Upper lobe of right lung (tissue), 1 donor: ENCODE measurements around the gene TERC. TPM values are rescaled to one million over a fixed set of nuclear protein-coding genes. Genes with fewer than 3 reads are reported as not detected.

Experiments used
- ATAC-seq: fragments of 200-7000 bp; cut with Tn5 transposase; one replicate; pipeline ENCODE4 v1.9.1; 2020; ENCODE audit warnings: mild to moderate bottlenecking, moderate library complexity
- DNase-seq: peaks from one replicate; pipeline ENCODE4 v3.0.0-alpha.2; 2020
- H3K27ac ChIP-seq: fragments of 200-600 bp; one replicate; pipeline ENCODE4 v1.8.0; 2022
- H3K27me3 ChIP-seq: fragments of 200-600 bp; one replicate; pipeline ENCODE4 v1.8.0; 2022; ENCODE audit warnings: mild to moderate bottlenecking
- H3K36me3 ChIP-seq: fragments of 200-600 bp; one replicate; pipeline ENCODE4 v1.8.0; 2022
- H3K4me1 ChIP-seq: fragments of 200-600 bp; one replicate; pipeline ENCODE4 v1.8.0; 2022
- H3K4me3 ChIP-seq: fragments of 200-600 bp; one replicate; pipeline ENCODE4 v1.8.0; 2022; ENCODE audit warnings: mild to moderate bottlenecking
- H3K9me3 ChIP-seq: fragments of 200-600 bp; one replicate; pipeline ENCODE4 v1.8.0; 2022
- intact Hi-C: fragments of 100-400 bp; cut with DNase I; formaldehyde crosslinking; loops from one replicate; pipeline ENCODE4 v1.11.0; 2022
- total RNA-seq: library from RNA; stranded (reverse); fragmentation: NEBNext Ultra II Directional; extraction: Animal tissue kit (Norgen Biotek cat#: 25700); gene quantifications from one replicate; pipeline ENCODE4 v1.2.1, GENCODE V29; 2021
- TF ChIP-seq, protein P1 (sequence below): fragments of 200-600 bp; IDR thresholded peaks from one replicate; pipeline ENCODE4 v1.8.0; 2022; ENCODE audit warnings: antibody characterized with exemption
- donor health status: DM: no; HTN: yes; CAD: no; lungs with severe emphysema.

The TERC gene
- total RNA-seq, 1 donor from 2014 or later, result 5.4 TPM

DNA sequence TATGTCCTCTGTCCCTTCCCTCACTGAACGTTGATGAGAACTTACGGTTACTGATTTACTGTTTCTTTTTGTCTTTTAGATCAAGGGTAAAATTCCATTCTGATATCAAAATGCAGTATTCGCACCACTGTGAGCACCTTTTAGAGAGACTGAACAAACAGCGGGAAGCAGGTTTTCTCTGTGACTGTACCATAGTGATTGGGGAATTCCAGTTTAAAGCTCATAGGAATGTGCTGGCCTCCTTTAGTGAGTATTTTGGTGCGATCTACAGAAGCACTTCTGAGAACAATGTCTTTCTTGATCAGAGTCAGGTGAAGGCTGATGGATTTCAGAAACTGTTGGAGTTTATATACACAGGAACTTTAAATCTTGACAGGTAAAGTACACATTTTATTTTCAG is 9.3 kb upstream of the TERC start:
- no peak for DNase-seq

DNA sequence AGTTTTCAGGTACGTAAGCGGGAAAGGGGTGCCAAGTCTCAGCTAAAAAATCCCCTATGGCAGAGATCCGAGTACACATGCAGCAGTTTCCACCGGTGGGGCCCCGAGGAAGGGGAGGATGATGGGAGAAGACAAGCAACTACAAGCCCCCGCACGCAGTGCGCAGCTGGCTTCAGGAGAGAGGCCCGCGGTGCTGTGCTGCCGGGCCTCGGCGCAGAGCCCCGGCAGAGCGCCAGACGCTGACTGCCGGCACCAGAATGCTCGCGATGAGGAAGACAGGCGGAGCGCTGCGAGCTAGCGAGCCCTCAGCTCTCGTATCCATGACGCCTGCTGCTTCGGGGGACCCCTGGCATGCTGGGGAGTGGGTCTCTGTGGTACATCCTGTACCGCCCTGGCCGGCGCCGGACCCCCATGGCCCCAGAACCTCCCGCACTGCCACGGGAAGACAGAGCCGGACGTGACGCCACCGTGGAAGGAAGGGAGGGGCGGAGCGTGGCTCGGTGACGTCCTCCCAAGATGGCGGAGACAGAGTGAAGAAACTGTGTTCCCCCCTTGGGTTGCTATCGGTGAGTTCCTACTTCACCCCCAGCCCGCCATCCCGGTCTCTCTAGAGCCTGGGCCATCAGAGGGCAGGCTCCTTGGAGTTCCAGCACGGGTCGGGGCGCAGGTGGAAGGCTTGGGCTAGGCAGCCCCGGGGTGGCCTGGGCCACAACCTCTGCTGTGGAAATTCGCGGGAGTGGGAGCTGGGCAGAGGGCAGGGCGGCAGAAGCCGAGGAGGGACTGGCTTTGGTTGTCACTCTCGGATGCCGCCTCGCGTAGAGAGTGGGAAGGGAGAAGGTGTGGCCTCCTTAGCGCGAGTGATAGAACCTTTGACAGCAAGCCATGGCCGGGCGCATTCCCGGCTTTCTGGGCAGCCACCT is 8.3 kb upstream of the TERC start, which contains the start of gene MYNN:
TSS of gene MYNN (plus strand) at position 500 of the 920 bp plus-strand sequence. CDS start 900 bp downstream, outside the sequence.
- H3K27me3 ChIP-seq, result no peaks in the 10 kb centered on the region
- peak within 1 kb of the TSS; percentile 93 for H3K4me3 ChIP-seq
- peak within 1 kb of the TSS; percentile 100 for H3K27ac ChIP-seq
- TF ChIP-seq, protein P1, sequence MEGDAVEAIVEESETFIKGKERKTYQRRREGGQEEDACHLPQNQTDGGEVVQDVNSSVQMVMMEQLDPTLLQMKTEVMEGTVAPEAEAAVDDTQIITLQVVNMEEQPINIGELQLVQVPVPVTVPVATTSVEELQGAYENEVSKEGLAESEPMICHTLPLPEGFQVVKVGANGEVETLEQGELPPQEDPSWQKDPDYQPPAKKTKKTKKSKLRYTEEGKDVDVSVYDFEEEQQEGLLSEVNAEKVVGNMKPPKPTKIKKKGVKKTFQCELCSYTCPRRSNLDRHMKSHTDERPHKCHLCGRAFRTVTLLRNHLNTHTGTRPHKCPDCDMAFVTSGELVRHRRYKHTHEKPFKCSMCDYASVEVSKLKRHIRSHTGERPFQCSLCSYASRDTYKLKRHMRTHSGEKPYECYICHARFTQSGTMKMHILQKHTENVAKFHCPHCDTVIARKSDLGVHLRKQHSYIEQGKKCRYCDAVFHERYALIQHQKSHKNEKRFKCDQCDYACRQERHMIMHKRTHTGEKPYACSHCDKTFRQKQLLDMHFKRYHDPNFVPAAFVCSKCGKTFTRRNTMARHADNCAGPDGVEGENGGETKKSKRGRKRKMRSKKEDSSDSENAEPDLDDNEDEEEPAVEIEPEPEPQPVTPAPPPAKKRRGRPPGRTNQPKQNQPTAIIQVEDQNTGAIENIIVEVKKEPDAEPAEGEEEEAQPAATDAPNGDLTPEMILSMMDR, result peak; percentile 28
- H3K4me1 ChIP-seq, result peaks cover 23% of the 10 kb centered on the region
- no peaks in the 10 kb centered on the region for H3K9me3 ChIP-seq
- DNase-seq (peak; percentile 96), ATAC-seq (peak; percentile 95)
- peaks cover 32% of the 10 kb centered on the region for H3K36me3 ChIP-seq
- intact Hi-C loops, result no loop called here

More for the DNA sequence above, 9.3 kb upstream of the TERC start:
- TF ChIP-seq, protein P1, result no peak
- H3K27ac ChIP-seq, result no peak overlapping the region
- H3K4me3 ChIP-seq, result peak overlapping the region; percentile 93
- H3K36me3 ChIP-seq, result peaks cover 40% of the 10 kb centered on the region
- H3K4me1 ChIP-seq, result peaks cover 23% of the 10 kb centered on the region
- H3K27me3 ChIP-seq, result no peaks in the 10 kb centered on the region
- intact Hi-C loops, result no loop called here
- ATAC-seq, result no peak
- H3K9me3 ChIP-seq, result no peaks in the 10 kb centered on the region

DNA sequence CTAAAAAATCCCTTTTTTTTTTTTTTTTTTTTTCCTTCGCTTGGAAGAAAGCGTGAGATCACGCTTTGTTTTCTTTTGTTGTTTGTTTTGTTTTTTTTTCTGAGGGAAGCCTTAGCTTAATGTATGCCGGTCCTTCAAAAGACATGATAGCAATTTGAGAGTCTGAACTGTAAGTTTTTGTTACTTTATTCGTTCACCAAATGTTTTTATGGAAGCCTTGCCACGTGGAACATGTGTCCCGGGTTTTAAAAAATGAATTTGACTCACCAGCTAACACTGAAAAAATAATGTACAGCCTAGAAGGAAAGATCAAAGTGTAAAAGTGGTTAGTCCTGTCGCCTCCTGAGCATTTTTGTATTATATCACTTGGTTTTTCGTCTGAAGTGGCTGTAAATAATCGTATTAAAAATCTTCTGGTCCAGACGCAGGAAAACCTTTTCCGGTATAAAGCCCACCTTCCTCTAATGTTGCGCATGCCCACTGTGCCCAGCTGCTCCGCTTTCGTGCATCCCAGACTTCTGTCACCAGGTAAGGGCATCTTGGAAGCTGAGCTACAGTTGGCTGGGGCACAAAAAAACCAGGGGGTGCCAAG is 7.5 kb upstream of the TERC start:
- peaks cover 23% of the 10 kb centered on the region for H3K4me1 ChIP-seq
- peaks cover 25% of the 10 kb centered on the region for H3K36me3 ChIP-seq
- TF ChIP-seq, protein P1, result no peak
- peak overlapping the region; percentile 93 for H3K4me3 ChIP-seq
- intact Hi-C loops, result no loop called here
- H3K9me3 ChIP-seq, result no peaks in the 10 kb centered on the region
- DNase-seq, result peak; percentile 83
- no peaks in the 10 kb centered on the region for H3K27me3 ChIP-seq
- peak; percentile 63 for ATAC-seq
- peak overlapping the region; percentile 100 for H3K27ac ChIP-seq

DNA sequence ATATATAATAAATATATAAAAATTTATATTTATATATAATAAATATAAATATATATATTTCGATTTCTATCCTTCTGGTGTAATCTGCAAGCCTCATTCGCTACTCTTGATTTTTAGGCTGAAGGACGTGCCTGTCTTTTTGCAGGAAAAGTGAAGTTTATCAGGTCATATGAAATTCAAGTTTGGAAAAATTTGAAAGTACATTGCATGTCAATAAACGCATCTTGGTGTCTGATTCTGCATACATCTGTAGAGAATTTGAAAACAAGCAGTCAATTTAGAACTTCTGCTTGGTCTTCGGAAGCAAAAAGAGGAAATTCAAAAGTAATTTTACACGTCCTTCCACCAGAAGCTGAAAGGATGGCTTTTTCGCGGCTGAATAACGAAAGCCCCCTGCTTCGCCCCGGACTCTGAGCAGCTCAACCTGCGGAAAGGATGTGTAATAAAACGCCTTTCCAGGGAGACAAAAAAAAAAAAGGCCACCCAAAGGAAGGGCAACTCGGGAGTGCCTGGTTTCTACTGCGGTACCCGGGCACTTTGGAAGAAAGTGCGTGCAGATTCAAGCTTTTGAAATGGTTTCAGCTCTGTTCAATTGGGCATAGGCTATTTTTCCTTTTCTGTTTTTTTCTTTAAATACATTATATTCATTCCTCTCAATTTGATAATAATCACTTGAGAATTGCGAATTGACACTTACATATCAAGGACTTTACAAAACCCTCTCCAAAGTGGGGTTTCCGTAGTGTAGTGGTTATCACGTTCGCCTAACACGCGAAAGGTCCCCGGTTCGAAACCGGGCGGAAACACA is 6.8 kb upstream of the TERC start:
- H3K27ac ChIP-seq, result peak overlapping the region; percentile 100
- H3K36me3 ChIP-seq, result peaks cover 18% of the 10 kb centered on the region
- TF ChIP-seq, protein P1, result no peak
- DNase-seq (no peak), ATAC-seq (no peak)
- H3K4me3 ChIP-seq, result peak overlapping the region; percentile 93
- no peaks in the 10 kb centered on the region for H3K9me3 ChIP-seq
- peaks cover 23% of the 10 kb centered on the region for H3K4me1 ChIP-seq
- H3K27me3 ChIP-seq, result no peaks in the 10 kb centered on the region
- intact Hi-C loops, result no loop called here
